B cell (primary cell): Measurements from ENCODE around the gene RAD51B. TPM values are rescaled to one million over a fixed set of nuclear protein-coding genes. Genes with fewer than 3 reads are reported as not detected.

Experiments used
- ATAC-seq: fragments of 200-7000 bp; cut with Tn5 transposase; one replicate; pipeline ENCODE4 v1.10.0; 2021; ENCODE audit warnings: low read depth, mild to moderate bottlenecking, moderate number of reproducible peaks, moderate library complexity
- CTCF ChIA-PET: fragments of 350-600 bp; sonication (Branson Sonifier 250); formaldehyde crosslinking; loops from one replicate; lab custom pipeline; 2021; ENCODE audit warnings: antibody characterized with exemption, inconsistent platforms; lab: Charles Lee
- POLR2A ChIA-PET: fragments of 350-600 bp; sonication (Branson Sonifier 250); formaldehyde crosslinking; loops from one replicate; lab custom pipeline; 2021; ENCODE audit warnings: antibody characterized with exemption; lab: Charles Lee
- DNase-seq: peaks from one replicate; pipeline ENCODE4 v3.0.0; 2013
- H2AFZ ChIP-seq: 2 replicates; pipeline ENCODE4 v1.6.1; 2012; ENCODE audit warnings: mild to moderate bottlenecking, low read depth, low read length; ENCODE audit not compliant: insufficient read depth, poor library complexity, severe bottlenecking
- H3K27ac ChIP-seq, 2 donors: 1 replicate in 1 of 2; 2 replicates in 1 of 2; pipeline ENCODE4 v1.5.1; 2012 to 2013; ENCODE audit warnings: low read length in 2 of 2, mild to moderate bottlenecking in 2 of 2, moderate library complexity in 1 of 2
- H3K27me3 ChIP-seq, 4 experiments: fragments of 200-600 bp in 1 of 4; sonication (generic) in 1 of 4; replicated peaks in 1 of 4; 1 replicate in 2 of 4; 2 replicates in 2 of 4; pipeline versions ENCODE4 v1.6.1 to v1.7.0; 2013 to 2016; ENCODE audit warnings: low read length in 3 of 4, mild to moderate bottlenecking in 2 of 4, mixed read lengths in 1 of 4, moderate library complexity in 1 of 4; ENCODE audit not compliant: insufficient read depth in 4 of 4, control insufficient read depth in 3 of 4; ENCODE audit errors: control extremely low read depth in 1 of 4
- H3K36me3 ChIP-seq, 2 experiments: replicated peaks in 1 of 2; 1 replicate in 1 of 2; 2 replicates in 1 of 2; pipeline versions ENCODE4 v1.6.1 to v1.7.1; 2013; ENCODE audit warnings: low read length in 1 of 2; ENCODE audit not compliant: insufficient read depth in 2 of 2, control insufficient read depth in 1 of 2; ENCODE audit errors: control extremely low read depth in 1 of 2, extremely low read depth in 1 of 2
- H3K4me1 ChIP-seq, 2 donors: fragments of 200-600 bp in 1 of 2; sonication (generic) in 1 of 2; 1 replicate in 1 of 2; 2 replicates in 1 of 2; pipeline versions ENCODE4 v1.5.1 to v1.6.1; 2013 to 2017; ENCODE audit warnings: low read length in 2 of 2; ENCODE audit not compliant: control insufficient read depth in 2 of 2, insufficient read depth in 2 of 2
- H3K4me2 ChIP-seq: replicated peaks from 2 replicates; pipeline ENCODE3; 2012; ENCODE audit warnings: mild to moderate bottlenecking, low read depth, low read length; ENCODE audit not compliant: poor library complexity, severe bottlenecking
- H3K4me3 ChIP-seq, 5 experiments: fragments of 200-600 bp in 1 of 5; sonication (generic) in 1 of 5; 1 replicate in 3 of 5; 2 replicates in 2 of 5; pipeline versions ENCODE4 v1.5.1 to v1.7.0; 2011 to 2016; ENCODE audit warnings: low read length in 4 of 5, mild to moderate bottlenecking in 4 of 5, low read depth in 2 of 5, control low read depth in 1 of 5, moderate library complexity in 1 of 5; ENCODE audit not compliant: insufficient read depth in 1 of 5; ENCODE audit errors: control extremely low read depth in 1 of 5, extremely low read depth in 1 of 5
- H3K79me2 ChIP-seq: fragments of 200-600 bp; sonication (generic); one replicate; pipeline ENCODE4 v1.6.0; 2016; ENCODE audit warnings: low read length; ENCODE audit not compliant: control insufficient read depth, insufficient read depth
- H3K9ac ChIP-seq: fragments of 200-600 bp; sonication (generic); 2 replicates; pipeline ENCODE4 v1.6.1; 2017; ENCODE audit warnings: mild to moderate bottlenecking, low read length, moderate library complexity
- H3K9me3 ChIP-seq, 3 donors: one replicate each; pipeline versions ENCODE4 v1.6.1 to v1.7.1; 2013; ENCODE audit warnings: low read length in 2 of 3; ENCODE audit not compliant: control insufficient read depth in 2 of 3, insufficient read depth in 1 of 3; ENCODE audit errors: control extremely low read depth in 1 of 3
- H4K20me1 ChIP-seq: 2 replicates; pipeline ENCODE4 v1.6.0; 2012; ENCODE audit warnings: mild to moderate bottlenecking, low read length; ENCODE audit not compliant: insufficient read depth, control insufficient read depth, poor library complexity, severe bottlenecking
- H3K27ac Mint-ChIP-seq: one replicate; pipeline ENCODE4 v1.8.0; 2021; ENCODE audit warnings: mixed read lengths
- H3K27me3 Mint-ChIP-seq: one replicate; pipeline ENCODE4 v1.8.0; 2021; ENCODE audit warnings: mixed read lengths
- H3K4me1 Mint-ChIP-seq: one replicate; pipeline ENCODE4 v1.8.0; 2021; ENCODE audit warnings: mixed read lengths
- H3K4me3 Mint-ChIP-seq: one replicate; pipeline ENCODE4 v1.8.0; 2021; ENCODE audit warnings: mixed read lengths
- H3K9me3 Mint-ChIP-seq: one replicate; pipeline ENCODE4 v1.8.0; 2022; ENCODE audit warnings: mixed read lengths; ENCODE audit not compliant: insufficient read depth
- EZH2 ChIP-seq: IDR thresholded peaks from 2 replicates; pipeline ENCODE4 v1.6.1; 2012; ENCODE audit warnings: borderline replicate concordance, low read depth, mild to moderate bottlenecking, moderate library complexity, low read length; ENCODE audit not compliant: insufficient read depth, poor library complexity, severe bottlenecking
- WGBS: methylation state at CpG from one replicate; pipeline ENCODE4 v1.1.5; 2013; ENCODE audit warnings: missing lambda C conversion rate; ENCODE audit not compliant: insufficient coverage; 5-methylcytosine and 5-hydroxymethylcytosine counted together
- intact Hi-C: fragments of 100-400 bp; cut with micrococcal nuclease; formaldehyde crosslinking; loops from one replicate; pipeline ENCODE4 v1.10.0; 2022
- polyA plus RNA-seq: library from polyadenylated mRNA; depleted of rRNA; stranded (reverse); fragments of >200 nt; gene quantifications from 2 replicates; pipeline ENCODE4 v1.2.3, GENCODE V29; 2012
- total RNA-seq, 2 donors: library from RNA; stranded (reverse); fragments of 120-200 nt in 1 of 2; gene quantifications; 1 replicate in 1 of 2; 2 replicates in 1 of 2; pipeline versions ENCODE4 v1.2.3 to v1.2.4, GENCODE V29; 2013 to 2022
- TF ChIP-seq, protein P1 (sequence below): fragments of 200-600 bp; IDR thresholded peaks from one replicate; pipeline ENCODE4 v1.8.0; 2022; ENCODE audit warnings: antibody characterized with exemption, mild to moderate bottlenecking

Gene RAD51B
- total and polyA plus RNA-seq, 2 donors (not counting 1 experiment from before 2014, with no cell fraction given): 6.5 to 60.6 TPM

DNA sequence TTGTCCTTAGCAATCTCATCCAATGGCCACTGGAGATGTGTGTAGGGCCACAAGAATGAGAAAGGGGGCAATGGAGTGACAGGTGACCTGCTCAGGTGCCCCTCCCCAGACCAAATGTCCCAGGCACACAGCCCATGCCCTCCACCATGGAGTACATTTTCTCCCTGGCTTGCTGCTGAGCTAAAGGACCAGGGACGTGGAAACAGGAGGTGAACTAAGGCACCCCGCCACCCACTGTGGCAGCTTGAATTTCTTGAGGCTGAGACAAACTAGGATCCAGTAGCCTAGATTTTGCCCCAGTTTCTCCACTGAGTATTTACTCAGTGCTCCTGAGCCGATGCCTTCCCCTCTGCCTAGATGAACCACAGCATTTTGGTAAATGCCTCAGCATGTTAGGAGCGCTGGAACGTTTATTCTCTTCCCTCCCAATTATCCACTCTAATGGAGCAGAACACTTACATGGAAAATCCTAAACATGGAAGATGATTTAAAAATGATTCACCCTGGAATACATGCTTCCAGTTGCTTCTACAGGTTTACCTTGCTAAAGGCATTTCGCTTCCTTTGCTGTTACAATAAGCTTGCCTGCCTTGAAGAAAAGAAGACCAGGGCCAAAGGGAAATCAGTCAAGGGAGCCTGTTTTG, 775.3 kb downstream of the RAD51B start:
- ATAC-seq (no peak), DNase-seq (no peak)
- Histone ChIP-seq H3K4me2 (peak overlapping the region; percentile 24), H3K79me2 (no peaks in the 10 kb centered on the region), H3K9ac (no peak overlapping the region), H4K20me1 (no peaks in the 10 kb centered on the region), H3K27me3 (no peaks in the 10 kb centered on the region), H3K4me3 (no peak overlapping the region), H2AFZ (no peak overlapping the region), H3K9me3 (peaks cover 0 to 3% (median 0%) of the 10 kb centered on the region in 3 donors), H3K27ac (peak overlapping the region in 1 of 2 donors; percentile 17), H3K4me1 (peaks cover 18 to 22% of the 10 kb centered on the region in 2 donors), H3K36me3 (no peaks in the 10 kb centered on the region)
- H3K27me3 Mint-ChIP-seq: no peaks in the 10 kb centered on the region
- ChIA-PET POLR2A (interaction anchor here (0.9 kb wide), 1 partner anchor 56 kb away, joined by 4 read pairs; no protein-coding TSS in a partner anchor), CTCF (interaction anchor here (1.0 to 1.3 kb wide), 2 partner anchors 20 to 220 kb away, joined by 3 read pairs; no protein-coding TSS in a partner anchor)
- WGBS: 98% methylated on average over 3 of the region's 6 CpGs
- no peak for TF ChIP-seq EZH2
- intact Hi-C loops: no loop called here
- peak overlapping the region; percentile 98 for H3K27ac Mint-ChIP-seq
- peaks cover 23% of the 10 kb centered on the region for H3K4me1 Mint-ChIP-seq
- no peak overlapping the region for H3K4me3 Mint-ChIP-seq
- no peaks in the 10 kb centered on the region for H3K9me3 Mint-ChIP-seq

DNA sequence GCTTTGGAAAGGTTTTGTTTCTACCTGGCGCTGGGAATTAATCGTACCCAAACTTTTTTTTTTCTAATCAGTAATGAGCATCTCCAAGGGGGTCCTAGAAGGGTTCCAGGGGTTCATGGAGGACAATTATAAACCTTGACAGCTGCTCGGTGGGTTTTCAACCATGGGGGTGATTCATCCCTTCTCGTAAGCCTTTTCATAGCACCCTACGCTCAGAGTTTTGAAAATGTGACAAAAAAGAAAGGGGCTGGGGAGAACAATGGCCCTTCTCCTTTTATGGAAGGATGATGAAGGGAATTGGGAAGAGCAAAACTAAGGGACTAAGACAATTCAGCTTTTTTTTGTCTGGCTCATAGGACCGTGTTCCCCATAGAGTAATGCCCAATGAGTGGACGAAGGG, 776.6 kb downstream of the RAD51B start:
- ChIA-PET POLR2A (no interaction called here), CTCF (interaction anchor here (1.6 kb wide), 1 partner anchor 15 kb away, joined by 4 read pairs; no protein-coding TSS in a partner anchor)
- ATAC-seq (no peak), DNase-seq (no peak)
- H3K27me3 Mint-ChIP-seq: no peaks in the 10 kb centered on the region
- H3K4me2 ChIP-seq: no peak overlapping the region
- 100% methylated on average over 5 of the region's 7 CpGs for WGBS
- no peaks in the 10 kb centered on the region for H4K20me1 ChIP-seq
- H3K4me1 ChIP-seq: peaks cover 18 to 22% of the 10 kb centered on the region in 2 donors
- H3K9ac ChIP-seq: no peak overlapping the region
- peaks cover 23% of the 10 kb centered on the region for H3K4me1 Mint-ChIP-seq
- H2AFZ ChIP-seq: no peak overlapping the region
- H3K27ac Mint-ChIP-seq: no peak overlapping the region
- H3K9me3 ChIP-seq: peaks cover 0 to 3% (median 0%) of the 10 kb centered on the region in 3 donors
- H3K36me3 ChIP-seq: no peaks in the 10 kb centered on the region
- intact Hi-C loops: no loop called here
- no peaks in the 10 kb centered on the region for H3K27me3 ChIP-seq
- H3K9me3 Mint-ChIP-seq: no peaks in the 10 kb centered on the region
- TF ChIP-seq EZH2: no peak
- TF ChIP-seq, protein P1, sequence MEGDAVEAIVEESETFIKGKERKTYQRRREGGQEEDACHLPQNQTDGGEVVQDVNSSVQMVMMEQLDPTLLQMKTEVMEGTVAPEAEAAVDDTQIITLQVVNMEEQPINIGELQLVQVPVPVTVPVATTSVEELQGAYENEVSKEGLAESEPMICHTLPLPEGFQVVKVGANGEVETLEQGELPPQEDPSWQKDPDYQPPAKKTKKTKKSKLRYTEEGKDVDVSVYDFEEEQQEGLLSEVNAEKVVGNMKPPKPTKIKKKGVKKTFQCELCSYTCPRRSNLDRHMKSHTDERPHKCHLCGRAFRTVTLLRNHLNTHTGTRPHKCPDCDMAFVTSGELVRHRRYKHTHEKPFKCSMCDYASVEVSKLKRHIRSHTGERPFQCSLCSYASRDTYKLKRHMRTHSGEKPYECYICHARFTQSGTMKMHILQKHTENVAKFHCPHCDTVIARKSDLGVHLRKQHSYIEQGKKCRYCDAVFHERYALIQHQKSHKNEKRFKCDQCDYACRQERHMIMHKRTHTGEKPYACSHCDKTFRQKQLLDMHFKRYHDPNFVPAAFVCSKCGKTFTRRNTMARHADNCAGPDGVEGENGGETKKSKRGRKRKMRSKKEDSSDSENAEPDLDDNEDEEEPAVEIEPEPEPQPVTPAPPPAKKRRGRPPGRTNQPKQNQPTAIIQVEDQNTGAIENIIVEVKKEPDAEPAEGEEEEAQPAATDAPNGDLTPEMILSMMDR: no peak
- no peak overlapping the region for H3K27ac ChIP-seq
- no peaks in the 10 kb centered on the region for H3K79me2 ChIP-seq
- H3K4me3 ChIP-seq: no peak overlapping the region
- H3K4me3 Mint-ChIP-seq: no peak overlapping the region
